Measurements from ENCODE around the gene TRIM56.

GRCh38 chr7:101096957-101097347 is 11.7 kb downstream of the TRIM56 start:
- TF ChIP-seq CTCF (IDR thresholded peaks at IDR 0.05) (no peak), POLR2A (IDR thresholded peaks at IDR 0.05) (no peak)

All from heart left ventricle (tissue), 13 donors.